ENCODE measurements around the gene TBX10.
"Not testable (repeated sequence)": the region's sequence is repeated elsewhere in the genome, so short reads cannot be mapped to it uniquely, and the experiment has no call there.

Gene TBX10

DNA sequence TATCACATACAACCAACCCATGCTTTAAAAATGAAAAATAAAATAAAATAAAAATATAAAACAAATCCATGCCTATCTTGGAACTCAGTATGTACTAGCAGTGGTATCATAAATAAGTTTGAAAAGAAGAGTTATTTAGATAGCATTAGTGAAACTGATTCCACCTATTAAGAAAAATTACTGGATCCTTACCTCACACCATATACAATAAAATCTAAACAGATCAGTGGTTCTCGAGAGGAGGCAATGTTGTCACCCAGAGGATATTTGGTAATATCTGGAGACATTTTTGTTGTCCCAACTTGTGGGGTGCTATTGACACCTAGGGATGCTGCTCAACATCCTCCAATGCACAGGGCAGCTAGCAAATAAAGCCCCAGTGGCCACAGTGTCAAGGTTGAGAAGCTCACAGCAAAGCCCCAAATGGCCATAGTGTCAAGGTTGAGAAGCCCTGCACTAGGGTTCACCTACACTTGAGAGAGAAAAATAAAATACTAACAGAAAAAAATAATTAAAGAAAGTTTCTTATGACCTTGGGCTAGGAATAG is 42.7 kb downstream of the TBX10 start:
- no peak for DNase-seq

DNA sequence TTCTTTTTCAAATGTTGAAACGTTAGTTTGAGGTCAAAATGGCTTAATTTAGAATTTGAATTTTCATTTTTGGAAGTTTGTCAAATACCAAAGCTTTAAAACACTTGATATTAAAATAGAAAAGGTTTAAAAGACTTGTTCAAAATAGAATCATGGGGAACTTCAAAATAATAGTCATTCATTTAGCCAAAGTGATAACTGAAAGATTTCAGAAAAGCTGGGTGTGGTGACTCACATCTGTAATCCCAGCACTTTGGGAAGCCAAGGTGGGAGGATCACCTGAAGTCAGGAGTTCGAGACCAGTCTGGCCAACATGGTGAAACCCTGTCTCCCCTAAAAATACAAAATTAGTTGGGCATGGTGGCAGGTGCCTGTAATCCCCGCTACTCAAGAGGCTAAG is 45.1 kb downstream of the TBX10 start:
- DNase-seq = no peak

DNA sequence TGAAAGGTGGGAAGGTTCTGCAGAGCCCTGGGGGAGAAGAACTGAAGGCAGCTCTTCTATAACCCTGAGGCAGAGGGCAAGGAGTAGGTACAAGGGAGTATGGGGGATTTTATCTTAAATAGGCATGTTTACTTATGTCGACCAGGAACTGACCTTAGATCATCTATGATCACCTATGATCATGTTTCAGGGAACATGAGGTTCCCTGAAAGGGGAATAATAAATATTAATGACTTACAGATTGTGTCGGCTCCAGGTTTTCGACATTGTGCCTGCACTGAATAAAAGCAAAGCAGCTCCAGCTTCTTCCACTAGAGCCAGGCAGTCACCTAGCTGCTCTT is 46.0 kb downstream of the TBX10 start:
- DNase-seq = no peak

GRCh38 chr11:67592880-67593564 is 46.5 kb downstream of the TBX10 start:
- no peak for DNase-seq

GRCh38 chr11:67588899-67589415 is 50.6 kb downstream of the TBX10 start:
- DNase-seq = not testable (repeated sequence)

GRCh38 chr11:67588136-67588503 is 51.4 kb downstream of the TBX10 start:
- DNase-seq = no peak

GRCh38 chr11:67586568-67587250 is 52.9 kb downstream of the TBX10 start:
- no peak for DNase-seq

GRCh38 chr11:67585911-67586310 is 53.7 kb downstream of the TBX10 start:
- DNase-seq = no peak

GRCh38 chr11:67584881-67585873 is 54.4 kb downstream of the TBX10 start:
- no peak for DNase-seq

GRCh38 chr11:67584205-67584880 is 55.2 kb downstream of the TBX10 start:
- DNase-seq = peak; percentile 80

DNA sequence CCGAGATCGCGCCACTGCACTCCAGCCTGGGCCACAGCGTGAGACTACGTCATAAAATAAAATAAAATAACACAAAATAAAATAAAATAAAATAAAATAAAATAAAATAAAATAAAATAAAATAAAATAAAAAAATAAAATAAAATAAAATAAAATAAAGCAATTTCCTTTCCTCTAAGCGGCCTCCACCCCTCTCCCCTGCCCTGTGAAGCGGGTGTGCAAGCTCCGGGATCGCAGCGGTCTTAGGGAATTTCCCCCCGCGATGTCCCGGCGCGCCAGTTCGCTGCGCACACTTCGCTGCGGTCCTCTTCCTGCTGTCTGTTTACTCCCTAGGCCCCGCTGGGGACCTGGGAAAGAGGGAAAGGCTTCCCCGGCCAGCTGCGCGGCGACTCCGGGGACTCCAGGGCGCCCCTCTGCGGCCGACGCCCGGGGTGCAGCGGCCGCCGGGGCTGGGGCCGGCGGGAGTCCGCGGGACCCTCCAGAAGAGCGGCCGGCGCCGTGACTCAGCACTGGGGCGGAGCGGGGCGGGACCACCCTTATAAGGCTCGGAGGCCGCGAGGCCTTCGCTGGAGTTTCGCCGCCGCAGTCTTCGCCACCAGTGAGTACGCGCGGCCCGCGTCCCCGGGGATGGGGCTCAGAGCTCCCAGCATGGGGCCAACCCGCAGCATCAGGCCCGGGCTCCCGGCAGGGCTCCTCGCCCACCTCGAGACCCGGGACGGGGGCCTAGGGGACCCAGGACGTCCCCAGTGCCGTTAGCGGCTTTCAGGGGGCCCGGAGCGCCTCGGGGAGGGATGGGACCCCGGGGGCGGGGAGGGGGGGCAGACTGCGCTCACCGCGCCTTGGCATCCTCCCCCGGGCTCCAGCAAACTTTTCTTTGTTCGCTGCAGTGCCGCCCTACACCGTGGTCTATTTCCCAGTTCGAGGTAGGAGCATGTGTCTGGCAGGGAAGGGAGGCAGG is 56.0 kb downstream of the TBX10 start, which contains the start of gene GSTP1:
GSTP1 (plus strand) TSS at position 566 of the 958 bp plus-strand sequence; CDS start at position 598, 32 bp downstream.
- DNase-seq = peak; percentile 94

DNA sequence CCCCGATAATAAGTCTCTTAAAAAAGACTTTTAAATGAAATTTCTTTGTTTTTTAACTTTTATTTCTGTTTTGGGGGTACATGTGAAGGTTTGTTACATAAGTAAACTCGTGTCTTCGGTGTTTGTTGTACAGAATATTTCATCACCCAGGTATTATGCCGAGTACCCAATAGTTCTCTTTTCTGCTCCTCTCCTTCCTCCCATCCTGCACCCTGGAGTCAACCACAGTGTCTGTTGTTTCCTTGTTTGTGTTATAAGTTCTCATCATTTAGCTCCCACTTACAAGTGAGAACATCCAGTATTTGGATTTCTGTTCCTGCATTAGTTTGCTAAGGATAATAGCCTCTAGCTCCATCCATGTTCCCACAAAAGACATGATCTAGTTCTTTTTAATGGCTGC is 57.6 kb downstream of the TBX10 start:
- no peak for DNase-seq

- no peak for DNase-seq
Measured at GRCh38 chr11:67581469-67581868, 58.1 kb downstream of the TBX10 start.
